ENCODE measurements around the gene SLC6A3.

The SLC6A3 gene

GRCh38 chr5:1394881-1395860 is 50.1 kb downstream of the SLC6A3 start:
- no peak for TF ChIP-seq CTCF (IDR thresholded peaks at IDR 0.05; ENCODE audit: extremely low read depth, insufficient read depth, missing control alignments)
- DNase-seq (ENCODE audit: low spot score) = no peak
- in situ Hi-C loops (cut with MboI; ENCODE audit: low pct_unique_long_range_greater_than_20kb, low sequenced_read_pairs, unreplicated experiment) = no loop called here

- no peak for DNase-seq (ENCODE audit: low spot score)
- TF ChIP-seq CTCF (IDR thresholded peaks at IDR 0.05; ENCODE audit: extremely low read depth, insufficient read depth, missing control alignments) = no peak
- in situ Hi-C loops (cut with MboI; ENCODE audit: low pct_unique_long_range_greater_than_20kb, low sequenced_read_pairs, unreplicated experiment) = no loop called here
Observed at GRCh38 chr5:1393571-1394501, 51.4 kb downstream of the SLC6A3 start.

GRCh38 chr5:1392801-1393565 is 52.3 kb downstream of the SLC6A3 start:
- in situ Hi-C loops (cut with MboI; ENCODE audit: low pct_unique_long_range_greater_than_20kb, low sequenced_read_pairs, unreplicated experiment) = no loop called here
- no peak for DNase-seq (ENCODE audit: low spot score)
- TF ChIP-seq CTCF (IDR thresholded peaks at IDR 0.05; ENCODE audit: extremely low read depth, insufficient read depth, missing control alignments) = no peak

- TF ChIP-seq CTCF (IDR thresholded peaks at IDR 0.05; ENCODE audit: extremely low read depth, insufficient read depth, missing control alignments) = no peak
- in situ Hi-C loops (cut with MboI; ENCODE audit: low pct_unique_long_range_greater_than_20kb, low sequenced_read_pairs, unreplicated experiment) = no loop called here
- no peak for DNase-seq (ENCODE audit: low spot score)
Observed at GRCh38 chr5:1392261-1392660, 53.0 kb downstream of the SLC6A3 start.

- DNase-seq (ENCODE audit: low spot score) = no peak
- no peak for TF ChIP-seq CTCF (IDR thresholded peaks at IDR 0.05; ENCODE audit: extremely low read depth, insufficient read depth, missing control alignments)
- in situ Hi-C loops (cut with MboI; ENCODE audit: low pct_unique_long_range_greater_than_20kb, low sequenced_read_pairs, unreplicated experiment) = no loop called here
Observed at GRCh38 chr5:1391691-1392090, 53.5 kb downstream of the SLC6A3 start.
